SIG-M5 (cell line): ENCODE data around the gene RWDD4.
"Not testable (repeated sequence)": the region's sequence is repeated elsewhere in the genome, so short reads cannot be mapped to it uniquely, and the experiment has no call there.

ENCODE experiments used
- DNase-seq: peaks from one replicate; lab custom pipeline; 2025; lab: John Stamatoyannopoulos, UW

The RWDD4 gene

DNA sequence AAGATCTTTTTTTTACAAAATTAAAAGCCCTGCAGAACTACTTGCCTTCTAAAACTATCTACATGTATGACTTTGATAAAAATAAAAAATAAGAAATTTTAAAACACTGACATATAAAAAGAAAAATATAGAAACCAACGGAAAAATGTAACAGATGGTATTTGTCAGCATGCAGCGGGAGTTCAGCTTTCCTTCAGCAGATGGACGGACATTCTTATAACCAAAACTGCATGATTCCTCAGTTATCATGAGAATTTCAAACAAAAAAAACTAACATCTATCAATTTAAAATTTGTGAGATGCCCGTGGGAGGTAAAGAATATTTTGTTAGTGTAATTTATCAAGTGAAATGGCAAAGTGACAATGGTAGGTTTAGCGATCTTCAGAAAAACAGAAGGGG, 23.2 kb downstream of the RWDD4 start:
- DNase-seq = no peak

GRCh38 chr4:183635321-183635720, 23.7 kb downstream of the RWDD4 start:
- no peak for DNase-seq

- no peak for DNase-seq
Measured at GRCh38 chr4:183633476-183634400, 25.2 kb downstream of the RWDD4 start.

- no peak for DNase-seq
Measured at GRCh38 chr4:183632689-183633088, 26.3 kb downstream of the RWDD4 start.

DNA sequence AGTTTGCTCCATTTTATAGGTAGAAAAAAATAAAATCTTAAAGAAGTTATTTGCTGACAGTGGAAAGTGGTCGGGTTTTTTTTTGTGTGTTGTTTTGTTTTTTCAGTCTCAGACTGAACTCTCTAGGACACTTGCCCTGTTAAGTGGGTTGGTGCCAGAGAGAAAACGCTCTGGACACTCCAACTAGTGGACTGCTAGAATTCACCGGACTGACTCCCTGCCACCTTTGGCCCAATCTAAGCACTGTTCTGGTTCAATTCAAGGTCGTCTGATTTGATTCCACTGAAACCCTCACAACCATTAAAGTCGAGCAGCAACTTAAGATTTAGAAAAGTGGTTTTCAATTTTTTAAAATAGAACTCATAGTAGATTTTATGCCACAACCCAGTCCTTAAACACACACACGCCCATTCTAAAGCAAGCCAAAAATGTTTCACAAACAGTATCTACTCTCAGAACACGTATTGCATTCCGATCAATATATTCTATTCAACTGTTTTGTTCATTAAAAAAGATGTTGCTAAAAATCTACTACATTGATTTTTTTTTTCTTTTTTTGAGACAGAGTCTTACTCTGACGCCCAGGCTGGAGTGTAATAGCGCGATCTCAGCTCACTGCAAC, 27.3 kb downstream of the RWDD4 start:
- DNase-seq = no peak

GRCh38 chr4:183627979-183628588, 30.9 kb downstream of the RWDD4 start:
- no peak for DNase-seq

DNA sequence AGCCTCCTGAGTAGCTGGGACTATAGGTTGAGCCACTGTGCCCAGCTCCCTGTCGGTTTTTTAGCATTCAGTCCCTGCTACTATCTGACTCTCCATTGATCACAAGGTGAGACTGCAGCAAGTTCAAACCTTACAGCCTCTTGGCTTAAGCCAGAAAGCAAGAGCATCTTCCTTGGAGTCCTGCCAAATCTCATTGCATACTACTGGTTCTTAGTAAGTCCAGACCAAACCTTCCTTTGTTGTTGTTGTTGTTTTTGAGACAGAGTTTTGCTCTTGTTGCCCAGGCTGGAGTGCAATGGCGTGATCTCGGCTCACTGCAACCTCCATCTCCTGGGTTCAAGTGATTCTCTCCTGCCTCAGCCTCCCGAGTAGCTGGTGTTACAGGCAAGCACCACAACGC, 31.7 kb downstream of the RWDD4 start:
- DNase-seq = not testable (repeated sequence)

GRCh38 chr4:183626168-183626567, 32.8 kb downstream of the RWDD4 start:
- DNase-seq = no peak

DNA sequence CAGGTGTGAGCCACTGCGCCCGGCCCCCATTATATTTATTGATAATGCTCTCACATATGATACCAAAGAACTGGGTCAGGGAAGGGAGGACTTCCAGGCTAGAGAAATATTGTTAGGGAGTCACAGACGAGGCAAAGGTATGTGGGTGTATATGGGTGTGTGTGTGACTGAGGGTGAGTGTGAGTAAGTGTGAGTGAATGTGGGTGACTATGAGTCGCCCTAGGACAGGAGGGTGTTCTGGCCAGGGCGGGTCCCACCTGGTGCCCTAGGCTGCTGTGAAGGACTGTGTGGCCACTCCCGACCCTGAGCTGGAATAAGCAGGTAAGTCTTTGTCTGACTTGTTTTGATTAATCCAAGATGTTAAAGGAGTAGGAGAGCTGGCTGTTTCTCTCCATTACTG, 34.4 kb downstream of the RWDD4 start:
- no peak for DNase-seq

DNA sequence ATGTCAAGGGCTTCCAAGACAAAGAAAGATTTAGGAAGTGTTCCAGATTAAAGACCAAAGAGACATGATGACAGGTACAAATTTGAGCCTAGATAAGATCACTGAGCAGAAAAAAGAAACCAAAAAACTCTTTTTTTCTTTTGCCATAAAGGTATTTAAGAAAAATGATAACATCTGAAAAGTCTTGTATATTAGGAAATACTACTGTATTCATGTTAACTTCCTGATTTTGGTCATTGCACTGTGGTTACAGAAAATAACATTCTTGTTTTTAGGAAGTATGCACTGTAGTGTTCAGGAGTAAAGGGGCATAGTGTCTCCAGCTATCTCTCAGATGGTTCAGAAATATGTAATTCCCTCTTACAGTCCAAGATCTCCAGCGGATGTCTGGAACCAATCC, 37.1 kb downstream of the RWDD4 start:
- DNase-seq = peak; percentile 44

GRCh38 chr4:183620421-183620820, 38.6 kb downstream of the RWDD4 start:
- DNase-seq = no peak

DNA sequence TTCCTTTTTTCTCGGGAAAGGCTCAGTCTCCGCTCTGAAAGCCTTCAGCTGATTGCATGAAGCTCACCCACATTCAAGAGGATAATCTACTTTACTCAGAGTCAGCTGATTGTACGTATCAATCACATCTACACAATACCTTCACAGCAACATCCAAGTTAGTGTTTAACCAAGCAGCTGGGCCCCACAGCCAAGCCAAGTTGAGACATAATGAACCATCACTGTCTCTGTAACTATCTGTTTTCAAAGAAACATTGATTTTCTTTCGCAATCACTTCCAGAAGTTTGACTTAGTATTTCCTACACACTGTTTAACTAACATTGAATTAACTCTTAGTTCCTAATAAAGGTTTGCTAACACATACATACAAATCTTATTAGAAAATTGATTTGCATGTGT, 40.3 kb downstream of the RWDD4 start:
- no peak for DNase-seq

DNA sequence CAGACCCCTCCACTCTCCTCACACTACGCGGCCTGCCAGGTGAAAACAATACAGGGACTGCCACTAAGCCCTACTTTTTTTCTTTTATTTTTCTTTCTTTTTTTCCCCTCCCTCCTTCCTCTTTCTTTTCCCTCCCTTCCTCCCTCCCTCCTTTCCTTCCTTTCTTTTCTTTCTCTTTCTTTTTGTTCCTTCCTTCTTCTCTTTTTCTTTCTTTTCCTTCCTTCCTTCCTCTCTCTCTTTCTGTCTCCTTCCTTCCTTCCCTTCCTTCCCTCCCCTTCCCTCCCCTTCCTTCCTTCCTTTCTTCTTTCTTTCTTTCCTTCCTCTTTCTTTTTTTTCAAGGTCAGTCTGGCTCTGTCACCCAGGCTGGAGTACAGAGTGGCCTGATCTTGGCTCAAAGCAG, 41.9 kb downstream of the RWDD4 start:
- no peak for DNase-seq

DNA sequence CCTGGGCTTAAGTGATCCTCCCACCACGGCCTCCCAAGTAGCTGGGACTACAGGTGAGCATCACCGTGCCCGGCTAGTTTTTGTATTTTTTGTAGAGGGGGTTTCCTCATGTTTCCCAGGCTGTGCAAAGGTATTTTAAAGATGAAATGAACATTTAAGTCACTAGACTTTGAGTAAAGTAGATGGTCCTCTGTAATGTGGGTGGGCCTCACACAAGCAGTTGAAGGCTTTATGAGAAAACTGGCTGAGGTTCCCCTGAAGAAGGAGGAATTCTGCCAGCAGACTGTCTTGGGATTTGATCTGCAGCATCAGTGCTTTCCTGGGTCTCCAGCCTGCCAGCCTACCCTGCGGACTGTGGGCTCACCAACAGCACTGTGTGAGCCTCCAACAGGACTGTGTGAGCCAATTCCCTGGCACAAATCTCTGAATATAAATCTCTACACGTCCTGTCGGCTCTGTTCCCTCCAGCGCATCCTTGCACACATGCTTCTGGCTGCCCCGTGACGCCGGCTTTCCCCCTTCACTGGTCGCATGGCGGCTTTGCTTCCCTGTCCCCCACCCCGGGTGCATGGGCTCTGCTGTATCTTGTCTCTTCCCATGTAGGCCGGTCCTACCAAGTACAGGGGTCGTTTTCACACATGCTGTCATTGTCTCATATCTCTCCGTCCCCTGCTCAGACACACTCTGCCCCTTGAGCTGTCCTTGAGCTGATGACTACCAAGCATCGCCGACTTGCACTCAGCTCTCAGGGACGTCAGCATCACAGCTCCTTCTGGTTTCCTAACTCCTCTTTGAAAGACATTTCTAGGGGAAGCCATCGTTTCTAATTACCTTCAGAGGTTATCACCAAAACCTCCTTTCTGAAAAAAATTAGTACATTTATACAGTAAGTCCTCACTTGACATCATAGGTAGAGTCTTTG, 46.4 kb downstream of the RWDD4 start:
- DNase-seq = no peak

DNA sequence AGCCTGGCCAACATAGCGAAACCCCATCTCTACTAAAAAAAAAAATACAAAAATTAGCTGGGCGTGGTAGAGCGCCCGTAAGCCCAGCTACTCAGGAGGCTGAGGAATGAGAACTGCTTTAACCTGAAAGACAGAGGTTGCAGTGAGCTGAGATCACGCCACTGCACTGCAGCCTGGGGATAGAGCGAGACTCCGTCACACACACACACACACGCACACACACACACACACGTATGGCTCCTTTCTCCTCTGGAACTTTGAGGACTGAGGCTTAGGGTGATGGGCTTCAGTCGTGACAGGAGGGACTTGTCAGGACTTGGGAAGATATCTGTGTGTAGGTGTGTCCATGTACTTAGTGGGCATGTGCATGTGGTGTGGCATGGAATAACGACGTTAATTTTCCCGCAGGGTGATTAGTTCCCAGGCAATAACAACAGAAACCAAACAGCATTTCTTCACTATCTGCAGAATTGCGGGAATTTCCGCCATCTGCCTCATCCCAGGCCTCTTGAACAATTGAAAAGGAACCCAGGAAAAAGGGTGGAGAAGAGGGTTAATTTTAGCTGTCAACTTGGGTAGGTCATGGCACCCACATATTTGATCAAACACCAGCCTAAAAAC, 47.7 kb downstream of the RWDD4 start:
- DNase-seq = no peak

DNA sequence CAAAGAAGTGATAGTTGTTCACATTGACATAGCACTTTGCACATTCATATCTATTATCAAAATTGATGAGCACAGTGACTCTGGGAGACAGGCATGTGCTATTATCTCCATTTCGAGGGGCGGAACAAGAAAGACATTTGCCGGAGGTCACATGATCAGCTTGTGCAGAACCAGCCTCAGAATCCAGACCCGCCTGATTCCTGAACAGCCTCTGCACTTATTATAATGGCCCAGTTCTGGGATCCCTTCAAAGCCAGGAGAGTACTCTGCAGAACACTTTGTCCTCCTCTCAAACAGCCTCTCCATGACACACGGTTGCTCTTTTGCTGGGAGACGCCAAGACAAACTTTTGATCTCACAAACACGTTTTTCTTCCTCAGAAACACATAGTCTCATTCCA, 48.4 kb downstream of the RWDD4 start:
- no peak for DNase-seq

DNA sequence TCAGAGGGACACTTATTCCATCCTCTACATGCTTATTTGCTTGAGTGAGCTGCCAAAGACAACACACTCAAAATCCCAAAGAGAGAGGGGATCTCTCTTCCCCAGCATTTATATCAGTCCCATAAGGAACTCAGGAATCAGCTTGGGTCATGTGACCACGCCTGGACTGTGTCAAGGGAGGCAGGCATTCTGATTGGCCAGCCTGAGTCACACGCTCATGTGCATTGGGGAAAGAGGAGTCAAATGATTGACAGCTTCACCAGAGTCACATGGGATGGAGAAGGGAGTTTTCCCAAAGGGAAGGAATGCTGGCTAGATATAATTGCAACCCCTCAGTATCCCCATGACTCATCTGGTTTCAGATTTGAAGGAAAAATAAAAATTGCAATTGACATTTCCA, 49.0 kb downstream of the RWDD4 start:
- DNase-seq = no peak

GRCh38 chr4:183609151-183609550, 49.8 kb downstream of the RWDD4 start:
- DNase-seq = no peak

DNA sequence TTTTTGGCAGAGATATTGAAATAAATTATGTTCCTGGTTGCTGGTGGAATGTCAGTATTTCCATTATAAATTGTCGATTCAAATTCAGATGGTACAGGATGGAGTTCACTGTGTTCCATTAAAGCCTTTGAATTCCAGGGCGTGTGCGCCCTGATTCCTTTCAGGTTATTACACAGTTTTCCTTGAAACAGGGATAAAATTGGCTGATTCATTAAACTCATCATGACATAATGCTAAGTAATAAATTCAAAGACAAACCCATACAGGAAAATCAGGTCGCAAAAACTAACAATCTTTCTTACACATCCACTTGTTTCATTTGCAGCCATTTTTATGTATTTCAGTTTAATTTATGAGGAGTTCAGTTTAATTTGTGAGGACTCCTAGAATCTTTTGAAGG, 51.1 kb downstream of the RWDD4 start:
- no peak for DNase-seq

GRCh38 chr4:183602557-183603027, 56.4 kb downstream of the RWDD4 start:
- DNase-seq = no peak

- DNase-seq = no peak
Measured at GRCh38 chr4:183601381-183601780, 57.6 kb downstream of the RWDD4 start.
